ENCODE results near the gene CLBA1.

The CLBA1 gene

GRCh38 chr14:104937161-104937560 lies 48.4 kb upstream of the CLBA1 start:
- Histone ChIP-seq H3K27me3 (ENCODE audit: insufficient read depth, poor library complexity, severe bottlenecking) (peaks cover 26% of the 10 kb centered on the region), H3K27ac (replicated peaks) (no peak overlapping the region), H3K4me3 (replicated peaks; ENCODE audit: insufficient read depth, low read length) (no peak overlapping the region)
- no peak for DNase-seq (ENCODE audit: low read depth in 1 of 2, low spot score in 1 of 2)
- TF ChIP-seq, protein P1, sequence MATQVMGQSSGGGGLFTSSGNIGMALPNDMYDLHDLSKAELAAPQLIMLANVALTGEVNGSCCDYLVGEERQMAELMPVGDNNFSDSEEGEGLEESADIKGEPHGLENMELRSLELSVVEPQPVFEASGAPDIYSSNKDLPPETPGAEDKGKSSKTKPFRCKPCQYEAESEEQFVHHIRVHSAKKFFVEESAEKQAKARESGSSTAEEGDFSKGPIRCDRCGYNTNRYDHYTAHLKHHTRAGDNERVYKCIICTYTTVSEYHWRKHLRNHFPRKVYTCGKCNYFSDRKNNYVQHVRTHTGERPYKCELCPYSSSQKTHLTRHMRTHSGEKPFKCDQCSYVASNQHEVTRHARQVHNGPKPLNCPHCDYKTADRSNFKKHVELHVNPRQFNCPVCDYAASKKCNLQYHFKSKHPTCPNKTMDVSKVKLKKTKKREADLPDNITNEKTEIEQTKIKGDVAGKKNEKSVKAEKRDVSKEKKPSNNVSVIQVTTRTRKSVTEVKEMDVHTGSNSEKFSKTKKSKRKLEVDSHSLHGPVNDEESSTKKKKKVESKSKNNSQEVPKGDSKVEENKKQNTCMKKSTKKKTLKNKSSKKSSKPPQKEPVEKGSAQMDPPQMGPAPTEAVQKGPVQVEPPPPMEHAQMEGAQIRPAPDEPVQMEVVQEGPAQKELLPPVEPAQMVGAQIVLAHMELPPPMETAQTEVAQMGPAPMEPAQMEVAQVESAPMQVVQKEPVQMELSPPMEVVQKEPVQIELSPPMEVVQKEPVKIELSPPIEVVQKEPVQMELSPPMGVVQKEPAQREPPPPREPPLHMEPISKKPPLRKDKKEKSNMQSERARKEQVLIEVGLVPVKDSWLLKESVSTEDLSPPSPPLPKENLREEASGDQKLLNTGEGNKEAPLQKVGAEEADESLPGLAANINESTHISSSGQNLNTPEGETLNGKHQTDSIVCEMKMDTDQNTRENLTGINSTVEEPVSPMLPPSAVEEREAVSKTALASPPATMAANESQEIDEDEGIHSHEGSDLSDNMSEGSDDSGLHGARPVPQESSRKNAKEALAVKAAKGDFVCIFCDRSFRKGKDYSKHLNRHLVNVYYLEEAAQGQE (IDR thresholded peaks at IDR 0.05; ENCODE audit: insufficient replicate concordance, low read depth), result no peak
- TF ChIP-seq POLR2AphosphoS5 (IDR thresholded peaks at IDR 0.05; ENCODE audit: low read depth) (no peak), SPI1 (IDR thresholded peaks at IDR 0.05; ENCODE audit: borderline replicate concordance, low read depth) (no peak), GABPA (IDR thresholded peaks at IDR 0.05; ENCODE audit: low read depth) (no peak)

- no peak overlapping the region for H3K27ac ChIP-seq (replicated peaks)
- peaks cover 22% of the 10 kb centered on the region for H3K27me3 ChIP-seq (ENCODE audit: insufficient read depth, poor library complexity, severe bottlenecking)
- no peak for TF ChIP-seq CTCF (IDR thresholded peaks at IDR 0.05; ENCODE audit: insufficient read depth, low read length)
- no peak for TF ChIP-seq GABPA (IDR thresholded peaks at IDR 0.05; ENCODE audit: low read depth)
- TF ChIP-seq SPI1 (IDR thresholded peaks at IDR 0.05; ENCODE audit: borderline replicate concordance, low read depth), result no peak
- TF ChIP-seq POLR2AphosphoS5 (IDR thresholded peaks at IDR 0.05; ENCODE audit: low read depth), result no peak
- TF ChIP-seq, protein P1 (IDR thresholded peaks at IDR 0.05; ENCODE audit: insufficient replicate concordance, low read depth), result no peak
- DNase-seq (ENCODE audit: low read depth in 1 of 2, low spot score in 1 of 2), result no peak
- no peak overlapping the region for H3K4me3 ChIP-seq (replicated peaks; ENCODE audit: insufficient read depth, low read length)
Observed at GRCh38 chr14:104937694-104938365, 47.8 kb upstream of the CLBA1 start.

GRCh38 chr14:104938436-104938835 lies 47.2 kb upstream of the CLBA1 start:
- Histone ChIP-seq H3K27ac (replicated peaks) (no peak overlapping the region), H3K27me3 (ENCODE audit: insufficient read depth, poor library complexity, severe bottlenecking) (peaks cover 22% of the 10 kb centered on the region), H3K4me3 (replicated peaks; ENCODE audit: insufficient read depth, low read length) (no peak overlapping the region)
- DNase-seq (ENCODE audit: low read depth in 1 of 2, low spot score in 1 of 2), result no peak
- TF ChIP-seq CTCF (IDR thresholded peaks at IDR 0.05; ENCODE audit: insufficient read depth, low read length) (no peak), POLR2AphosphoS5 (IDR thresholded peaks at IDR 0.05; ENCODE audit: low read depth) (no peak), GABPA (IDR thresholded peaks at IDR 0.05; ENCODE audit: low read depth) (no peak), SPI1 (IDR thresholded peaks at IDR 0.05; ENCODE audit: borderline replicate concordance, low read depth) (no peak)
- TF ChIP-seq, protein P1 (IDR thresholded peaks at IDR 0.05; ENCODE audit: insufficient replicate concordance, low read depth), result no peak

Data from HL-60 (cell line).